Activated CD4-positive, alpha-beta T cell treated with anti-CD3 and anti-CD28 coated beads for 4 hours (primary cell): ENCODE measurements around the gene NUDT6.
A peak's percentile ranks its signal among the peaks of the same experiment; 100 is the strongest.
"Not testable (repeated sequence)": the region's sequence is repeated elsewhere in the genome, so short reads cannot be mapped to it uniquely, and the experiment has no call there.

Experiments
- DNase-seq, 2 donors: peaks; one replicate each; pipeline ENCODE4 v3.0.0-alpha.2; 2020

The NUDT6 gene

DNA sequence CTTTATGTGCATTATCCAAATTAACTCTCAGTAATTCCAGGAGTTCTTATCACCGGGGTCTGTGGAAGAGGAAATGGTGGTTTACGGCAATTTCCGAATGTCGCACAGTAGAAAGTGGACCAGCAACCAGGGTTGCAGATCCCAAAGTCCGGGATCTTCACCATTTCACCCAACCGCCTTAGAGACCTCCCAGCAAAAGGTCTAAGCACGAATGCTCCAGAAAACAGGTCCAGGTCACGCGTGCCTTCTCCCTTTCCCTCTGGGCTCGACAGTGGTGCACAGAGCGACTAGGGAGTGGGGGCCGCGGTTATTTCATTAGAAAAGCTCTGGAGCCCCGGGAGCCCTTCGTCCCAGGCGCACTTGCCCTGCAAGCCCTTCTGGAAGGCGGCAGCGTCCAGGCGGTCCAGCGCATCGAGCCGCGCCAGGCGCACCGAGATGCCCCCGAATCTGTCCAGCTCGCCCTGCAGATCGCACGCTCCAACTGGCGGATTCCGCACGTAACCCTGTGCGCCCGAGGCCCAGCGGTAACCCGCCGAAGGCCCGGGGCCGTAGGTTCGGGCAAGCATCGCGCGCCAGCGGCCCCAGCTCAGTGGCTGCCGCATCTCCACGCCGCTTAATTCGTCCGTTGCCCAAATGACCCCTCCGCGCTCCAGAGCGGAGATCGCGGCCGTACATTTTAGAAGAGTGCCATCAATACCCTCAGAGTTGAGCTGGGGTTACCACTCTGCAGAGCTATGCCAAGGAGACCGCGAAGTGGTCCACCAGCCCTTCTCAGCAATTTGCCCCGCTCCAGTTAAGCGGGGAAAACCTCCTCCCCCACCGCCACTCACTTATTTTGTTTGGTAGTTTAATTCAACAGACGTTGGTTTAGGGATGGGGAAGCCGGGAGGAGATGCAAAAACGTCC, at the start of gene NUDT6:
Gene NUDT6, minus strand, starts transcription at position 627 of the 906 bp plus-strand sequence. Its CDS starts 25 bp downstream, at position 602.
- peak; percentile 8 to 9 for DNase-seq

DNA sequence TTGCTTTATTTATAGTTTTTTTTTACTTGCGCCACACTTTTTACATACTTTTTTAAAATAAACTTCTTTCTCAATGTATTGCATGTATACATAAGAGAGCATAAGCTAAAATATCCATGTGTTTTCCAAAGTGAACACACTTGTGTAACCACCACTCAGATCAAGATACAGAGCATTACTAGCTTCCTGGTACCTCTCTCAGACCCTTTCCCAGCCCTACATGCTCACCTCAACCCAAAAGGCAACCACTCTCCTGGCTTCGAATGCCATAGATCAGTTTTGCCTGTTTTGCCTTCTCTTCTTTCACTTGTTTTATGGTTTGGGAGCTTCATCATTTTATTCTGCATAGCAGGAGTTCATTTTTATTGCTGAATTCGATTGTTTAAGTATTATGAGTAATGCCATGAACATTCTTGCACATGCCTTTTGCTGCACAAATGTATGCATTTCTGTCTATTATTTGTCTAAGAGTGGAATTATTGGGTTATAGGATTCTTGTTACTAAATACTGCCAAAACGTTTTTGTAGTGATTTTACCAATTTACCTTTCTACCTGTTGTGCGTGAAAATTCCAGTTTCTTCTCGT, 45.9 kb upstream of the NUDT6 start:
- no peak for DNase-seq

GRCh38 chr4:122967231-122967630, 44.8 kb upstream of the NUDT6 start:
- DNase-seq = no peak

DNA sequence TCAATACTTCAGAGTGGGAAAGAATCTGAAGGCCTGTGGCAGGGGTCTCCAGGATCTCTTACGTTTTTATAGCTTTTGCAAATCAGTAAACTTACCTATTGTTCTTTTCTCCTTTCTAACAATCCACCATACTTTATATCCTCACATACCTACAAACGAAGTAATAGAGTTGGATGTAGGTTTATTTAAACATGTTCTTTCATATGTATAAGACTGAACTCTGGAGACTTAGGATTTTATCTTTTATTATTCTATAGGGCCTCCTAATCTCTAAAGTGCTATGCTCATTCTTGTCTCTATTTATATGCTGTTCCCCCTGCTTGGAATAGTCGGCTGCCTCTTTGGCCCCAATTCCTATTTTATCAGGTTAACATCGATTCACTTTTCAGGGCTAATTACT, 43.8 kb upstream of the NUDT6 start:
- no peak for DNase-seq

DNA sequence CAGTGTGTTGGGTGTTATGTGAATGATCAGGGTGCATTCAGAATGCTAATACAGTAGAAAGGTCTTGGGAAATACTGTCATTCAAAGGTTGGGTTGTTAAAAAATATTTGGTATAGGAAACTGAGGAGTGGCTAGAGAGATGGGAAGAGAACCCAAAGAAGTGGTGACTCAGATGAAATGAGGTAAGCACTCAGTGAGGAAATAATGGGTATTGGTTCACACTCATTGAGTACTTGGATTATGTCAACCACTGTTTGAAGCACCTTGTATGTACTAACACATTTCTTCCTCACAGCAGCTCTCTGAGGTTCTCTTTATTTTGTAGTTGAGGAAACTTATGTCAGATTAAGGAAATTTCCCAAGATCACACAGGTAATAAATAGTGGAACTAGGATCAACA, 40.8 kb upstream of the NUDT6 start:
- no peak for DNase-seq

DNA sequence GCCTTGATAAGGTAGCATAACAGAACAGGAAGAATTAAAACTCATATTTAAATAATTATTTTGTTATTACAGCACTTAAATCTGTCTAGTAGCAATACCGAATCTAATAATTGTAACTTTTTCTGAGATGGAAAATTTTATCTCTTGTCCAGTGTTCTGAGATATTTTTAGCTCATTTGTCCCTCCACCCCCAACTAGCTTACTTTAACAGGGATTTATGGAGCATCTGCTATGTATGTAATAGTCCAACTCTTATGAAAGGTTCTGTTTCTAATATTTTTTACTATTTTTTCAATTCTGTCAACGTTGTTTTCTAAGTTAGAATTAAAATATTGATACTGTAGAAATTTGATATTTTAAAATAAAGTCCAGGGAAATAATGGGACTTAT, 38.2 kb upstream of the NUDT6 start:
- DNase-seq = no peak

GRCh38 chr4:122959981-122960610, 37.7 kb upstream of the NUDT6 start:
- DNase-seq = no peak

GRCh38 chr4:122959441-122959840, 37.0 kb upstream of the NUDT6 start:
- no peak for DNase-seq

GRCh38 chr4:122958505-122958904, 36.1 kb upstream of the NUDT6 start:
- no peak for DNase-seq

DNA sequence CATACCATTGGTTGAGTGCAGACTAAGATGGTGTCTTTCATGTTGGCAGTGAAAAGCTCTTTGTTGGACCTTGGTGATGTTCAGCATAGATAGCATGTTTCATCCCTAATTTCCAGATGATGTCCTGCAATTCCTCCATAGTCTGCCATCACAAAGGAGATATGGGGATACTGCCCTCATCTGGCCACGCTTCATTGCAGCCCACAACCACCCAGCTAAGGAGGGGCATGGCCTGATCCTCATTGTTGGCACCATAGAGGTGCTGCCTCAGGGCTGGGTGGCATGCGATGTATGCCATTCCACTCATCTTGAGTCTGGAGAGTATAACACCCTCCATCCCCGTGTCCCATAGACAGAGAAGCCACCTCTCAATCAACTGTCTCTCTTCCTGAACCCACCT, 31.5 kb upstream of the NUDT6 start:
- no peak for DNase-seq

DNA sequence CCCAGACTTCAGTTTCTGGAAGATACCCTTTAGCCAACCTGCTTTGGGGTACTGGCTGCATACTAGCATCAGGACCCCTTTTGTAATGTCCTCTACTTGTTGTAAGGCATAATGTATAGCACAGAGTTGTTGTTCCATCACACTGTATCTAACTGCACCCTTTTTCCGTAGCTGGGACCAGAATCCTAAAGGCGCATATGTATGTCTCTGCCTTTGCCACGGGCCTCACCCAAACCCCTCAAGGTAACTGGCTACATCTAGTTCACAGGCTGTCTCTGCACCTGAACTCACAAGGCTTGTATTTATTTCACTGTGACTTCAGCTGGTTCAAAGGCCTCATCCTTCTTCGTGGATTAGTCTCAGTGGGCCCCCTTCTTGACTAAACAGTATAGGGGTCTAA, 29.6 kb upstream of the NUDT6 start:
- no peak for DNase-seq

DNA sequence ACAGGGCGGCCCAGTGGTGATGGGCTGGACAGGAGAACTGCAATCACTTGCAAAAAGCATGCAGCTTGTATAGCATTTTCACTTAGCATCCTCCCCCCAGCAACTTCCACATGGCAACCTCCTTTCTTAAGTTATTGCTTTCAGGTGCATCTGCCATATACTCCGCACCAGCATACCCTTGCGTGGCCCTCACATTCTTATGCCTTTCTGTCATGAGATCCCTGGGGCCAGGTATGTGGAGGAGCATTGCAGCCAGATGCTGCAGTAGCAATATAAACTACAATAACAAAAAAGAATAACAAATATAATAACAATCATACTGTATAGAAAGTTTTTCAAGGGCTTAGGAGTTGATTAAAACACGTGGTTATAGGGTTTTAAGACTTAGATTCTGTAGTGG, 26.3 kb upstream of the NUDT6 start:
- no peak for DNase-seq

- DNase-seq = no peak
Measured at GRCh38 chr4:122946142-122946541, 23.7 kb upstream of the NUDT6 start.

GRCh38 chr4:122945136-122945535, 22.7 kb upstream of the NUDT6 start:
- not testable (repeated sequence) for DNase-seq

- DNase-seq = no peak
Measured at GRCh38 chr4:122932763-122933162, 10.4 kb upstream of the NUDT6 start.

DNA sequence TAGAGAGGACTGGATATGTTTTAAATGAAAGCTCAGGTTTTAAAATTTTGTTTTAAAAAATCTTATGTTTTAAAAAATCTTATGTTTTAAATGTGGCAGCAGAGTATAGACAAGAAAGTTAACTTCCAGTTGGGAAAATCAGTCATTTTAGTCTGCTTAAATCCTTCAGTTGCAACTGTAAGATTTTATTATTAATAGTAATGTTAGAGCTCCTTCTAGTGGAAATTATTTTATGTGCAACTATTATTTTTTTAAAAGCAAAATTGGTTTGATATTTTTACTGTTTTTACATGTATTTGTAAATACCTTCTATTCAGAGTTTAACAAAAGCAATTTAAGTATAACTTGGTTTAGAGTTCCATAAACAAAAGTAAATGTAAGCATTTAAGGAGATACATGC, 8.5 kb upstream of the NUDT6 start:
- no peak for DNase-seq

- no peak for DNase-seq
Measured at GRCh38 chr4:122928930-122929329, 6.5 kb upstream of the NUDT6 start.

- DNase-seq = peak; percentile 79 to 86
Measured at GRCh38 chr4:122922877-122923511, 597 bp upstream of the NUDT6 start.

DNA sequence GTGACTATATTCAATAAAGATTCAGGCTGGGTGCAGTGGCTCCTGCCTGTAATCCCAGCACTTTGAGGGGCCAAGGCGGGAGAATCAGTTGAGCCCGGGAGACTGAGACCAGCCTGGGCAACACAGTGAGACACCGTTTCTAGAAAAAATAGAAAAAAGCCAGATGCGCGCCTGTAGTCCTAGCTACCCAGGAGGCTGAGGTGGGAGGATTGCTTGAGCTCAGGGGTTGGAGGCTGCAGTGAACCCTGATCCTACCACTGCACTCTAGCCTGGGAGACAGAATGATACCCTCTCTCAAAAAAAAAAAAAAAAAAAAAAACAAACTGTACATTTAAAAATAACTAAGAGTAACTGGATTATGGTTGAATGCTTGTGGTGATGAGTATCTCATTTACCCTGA, 1.1 kb downstream of the NUDT6 start:
- DNase-seq = no peak

DNA sequence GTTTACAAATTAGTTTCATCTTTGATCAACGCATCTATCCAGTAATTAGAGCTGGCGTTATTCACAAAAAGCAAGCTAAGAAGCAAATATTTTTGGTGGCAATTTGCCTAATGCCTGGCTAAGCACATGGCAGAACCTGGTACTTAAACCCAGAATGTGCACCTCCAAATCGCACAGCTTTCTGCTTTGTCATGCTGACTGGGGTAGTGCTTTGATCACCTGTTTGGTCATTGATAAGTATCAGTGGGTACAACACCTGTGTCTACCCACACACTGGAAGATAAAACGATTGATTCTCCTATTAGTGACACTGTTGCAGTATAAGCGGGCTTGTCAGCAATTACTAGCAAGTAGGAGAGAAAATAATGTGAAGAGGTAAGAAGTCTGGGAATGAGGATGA, 1.9 kb downstream of the NUDT6 start:
- DNase-seq = no peak

DNA sequence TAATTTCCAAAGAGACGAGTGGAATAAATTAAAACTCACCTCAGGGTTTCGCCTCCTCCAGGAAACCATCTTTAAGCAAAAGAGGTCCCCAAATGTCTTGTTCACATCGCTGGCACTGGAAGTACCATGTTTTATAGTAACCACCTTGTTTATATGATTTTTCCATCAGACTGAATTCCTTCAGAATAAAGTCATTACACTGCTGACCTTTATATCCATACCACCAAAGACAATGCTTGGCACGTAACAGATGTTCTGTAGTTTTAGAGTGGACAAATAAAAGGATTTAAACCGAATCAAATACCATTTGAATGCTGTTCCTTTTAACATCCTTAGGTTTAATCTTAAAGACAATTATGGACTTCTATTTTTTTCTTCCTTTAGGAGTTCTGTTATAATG, 4.7 kb downstream of the NUDT6 start:
- DNase-seq = no peak

GRCh38 chr4:122914938-122915337, 7.5 kb downstream of the NUDT6 start:
- no peak for DNase-seq

DNA sequence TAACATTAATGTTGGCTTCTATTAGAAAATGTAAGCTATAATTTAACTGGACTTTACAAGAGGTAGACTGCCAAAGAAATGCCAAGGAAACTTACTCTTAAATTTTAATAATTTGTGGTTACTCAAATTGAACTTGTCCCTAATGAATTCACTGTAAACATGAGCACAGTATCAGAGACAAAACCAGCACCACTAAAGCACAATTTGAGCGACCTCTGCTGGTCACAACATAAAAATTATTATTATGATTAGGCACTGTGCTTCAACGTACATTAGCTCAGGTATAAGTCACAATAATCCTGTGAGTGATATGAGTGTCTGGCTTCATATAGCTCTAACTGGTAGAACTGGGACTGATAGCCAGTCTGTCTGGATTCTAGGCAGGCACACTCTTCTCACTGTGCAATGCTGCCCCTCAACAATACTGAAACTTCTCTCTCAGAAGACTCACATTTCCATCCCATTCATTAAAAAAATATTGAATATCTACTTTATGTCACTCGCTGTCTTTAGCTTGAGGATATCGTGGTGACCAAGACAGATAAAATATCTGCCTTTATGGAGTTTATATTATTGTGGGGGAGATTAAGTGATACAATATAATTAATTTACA, 8.0 kb downstream of the NUDT6 start:
- peak in 1 of 2 donors; percentile 19 for DNase-seq
